GM12878 (cell line): Measurements from ENCODE around the gene CACNA1H. TPM values are rescaled to one million over a fixed set of nuclear protein-coding genes. Genes with fewer than 3 reads are reported as not detected.

Experiments used
- ATAC-seq: fragments of 200-7000 bp; cut with Tn5 transposase; 3 replicates; pipeline ENCODE4 v1.9.1; 2020; ENCODE audit warnings: mild to moderate bottlenecking, moderate library complexity
- BruUV-seq: library from RNA; stranded (reverse); fragments of 400-500 nt; replicated peaks from 2 replicates; lab custom pipeline; 2021; lab: Mats Ljungman, UMichigan
- CTCF ChIA-PET: fragments of 300-600 bp; sonication (Branson Sonifier 250); formaldehyde crosslinking; extraction: SDS; loops from one replicate; lab custom pipeline; 2021; ENCODE audit warnings: inconsistent platforms; lab: Yijun Ruan, JAX
- POLR2A ChIA-PET: fragments of 350-600 bp; formaldehyde crosslinking; extraction: SDS; loops from one replicate; lab custom pipeline; 2021; ENCODE audit warnings: inconsistent platforms; lab: Charles Lee
- RAD21 ChIA-PET: fragments of 300-600 bp; sonication (Branson Sonifier 250); formaldehyde crosslinking; loops from one replicate; lab custom pipeline; 2023; ENCODE audit warnings: antibody characterized with exemption; ENCODE audit not compliant: unreplicated experiment; lab: Charles Lee
- SMC1A ChIA-PET: fragments of 300-600 bp; sonication (Branson Sonifier 250); formaldehyde crosslinking; loops from one replicate; lab custom pipeline; 2023; ENCODE audit not compliant: unreplicated experiment, uncharacterized antibody; lab: Charles Lee
- DNase-seq: peaks from one replicate; pipeline ENCODE4 v3.0.0-alpha.2; 2011; ENCODE audit warnings: low read depth, low spot score
- FAIRE-seq: peaks from 3 replicates; lab custom pipeline; 2011; peaks lifted over from hg19 to GRCh38; lab: Jason Lieb, UNC
- H2AFZ ChIP-seq: 2 replicates; pipeline ENCODE4 v1.6.0; 2011; ENCODE audit warnings: low read depth, low read length, control low read depth; ENCODE audit not compliant: control insufficient read depth
- H3K27ac ChIP-seq: 2 replicates; pipeline ENCODE4 v1.5.1; 2011; ENCODE audit warnings: control low read depth; ENCODE audit not compliant: control insufficient read depth, insufficient read depth
- H3K27me3 ChIP-seq, 2 experiments: replicated peaks in 1 of 2; 2 replicates each; pipeline versions ENCODE4 v1.6.0 to v1.6.1; 2011; ENCODE audit warnings: low read length in 1 of 2; ENCODE audit not compliant: control insufficient read depth in 2 of 2, insufficient read depth in 2 of 2
- H3K36me3 ChIP-seq, 2 experiments: 2 replicates each; pipeline ENCODE4 v1.5.1; 2011; ENCODE audit warnings: low read length in 1 of 2; ENCODE audit not compliant: control insufficient read depth in 2 of 2, insufficient read depth in 2 of 2
- H3K4me1 ChIP-seq: 2 replicates; pipeline ENCODE4 v1.6.1; 2011; ENCODE audit warnings: mild to moderate bottlenecking, low read length, moderate library complexity, mixed read lengths; ENCODE audit not compliant: control insufficient read depth, insufficient read depth
- H3K4me2 ChIP-seq: 2 replicates; pipeline ENCODE4 v1.6.0; 2011; ENCODE audit warnings: control low read depth; ENCODE audit not compliant: control insufficient read depth, insufficient read depth
- H3K4me3 ChIP-seq: fragments of 200-600 bp; sonication (generic); 2 replicates; pipeline ENCODE4 v1.5.1; 2016
- H3K79me2 ChIP-seq: 2 replicates; pipeline ENCODE4 v1.6.0; 2011; ENCODE audit warnings: low read length; ENCODE audit not compliant: control insufficient read depth, insufficient read depth
- H3K9ac ChIP-seq: 2 replicates; pipeline ENCODE4 v1.8.0; 2011; ENCODE audit warnings: low read length, control low read depth, mixed read lengths; ENCODE audit not compliant: control insufficient read depth, insufficient read depth
- H3K9me3 ChIP-seq: replicated peaks from 3 replicates; pipeline ENCODE4 v1.5.1; 2011; ENCODE audit warnings: mild to moderate bottlenecking, low read length; ENCODE audit not compliant: control insufficient read depth, insufficient read depth
- H4K20me1 ChIP-seq: 2 replicates; pipeline ENCODE4 v1.6.0; 2011; ENCODE audit not compliant: control insufficient read depth, insufficient read depth
- ASH2L ChIP-seq: fragments of 300-600, 200-600 bp; sonication (generic); IDR thresholded peaks from 2 replicates; pipeline ENCODE4 v1.6.1; 2017; ENCODE audit warnings: low read depth, mild to moderate bottlenecking, borderline replicate concordance
- CBX3 ChIP-seq: fragments of 200-600 bp; sonication (generic); IDR thresholded peaks from 2 replicates; pipeline ENCODE4 v1.6.1; 2016; ENCODE audit warnings: low read depth, borderline replicate concordance
- CHD2 ChIP-seq: IDR thresholded peaks from 2 replicates; pipeline ENCODE4 v1.6.1; 2011; ENCODE audit warnings: low read depth, low read length, improper control_type of control experiment, borderline replicate concordance
- CTCF ChIP-seq, 3 experiments: IDR thresholded peaks in 2 of 3; conservative IDR thresholded peaks in 1 of 3; 2 replicates each; pipeline ENCODE4 v1.5.1; 2011; ENCODE audit warnings: low read depth in 3 of 3, low read length in 3 of 3, mild to moderate bottlenecking in 3 of 3, control low read depth in 2 of 3, moderate library complexity in 2 of 3, inconsistent platforms in 1 of 3, mixed read lengths in 1 of 3; ENCODE audit not compliant: control insufficient read depth in 2 of 3, insufficient read depth in 1 of 3; ENCODE audit errors: extremely low read depth in 1 of 3
- MXI1 ChIP-seq: fragments of 150-350 bp; IDR thresholded peaks from 2 replicates; pipeline ENCODE4 v1.6.1; 2011; ENCODE audit warnings: low read depth, mild to moderate bottlenecking, inconsistent platforms, low read length, improper control_type of control experiment
- NFYA ChIP-seq: IDR thresholded peaks from 2 replicates; pipeline ENCODE4 v1.6.1; 2011; ENCODE audit warnings: low read depth, mild to moderate bottlenecking, low read length, improper control_type of control experiment, borderline replicate concordance
- NFYB ChIP-seq: IDR thresholded peaks from 2 replicates; pipeline ENCODE4 v1.6.1; 2011; ENCODE audit warnings: low read depth, mild to moderate bottlenecking, low read length, improper control_type of control experiment, moderate library complexity; ENCODE audit not compliant: insufficient read depth
- SREBF2 ChIP-seq: IDR thresholded peaks from 2 replicates; pipeline ENCODE4 v1.6.1; 2012; ENCODE audit warnings: mild to moderate bottlenecking, low read length
- TAF1 ChIP-seq: IDR thresholded peaks from 2 replicates; pipeline ENCODE4 v1.6.1; 2011; ENCODE audit warnings: mild to moderate bottlenecking, low read depth, low read length, borderline replicate concordance
- TCF7 ChIP-seq: IDR thresholded peaks from 2 replicates; pipeline ENCODE4 v1.6.1; 2014; ENCODE audit warnings: antibody characterized with exemption, borderline replicate concordance
- ZNF217 ChIP-seq: fragments of 450-650 bp; IDR thresholded peaks from 2 replicates; pipeline ENCODE4 v1.6.1; 2017; ENCODE audit warnings: antibody characterized with exemption, mild to moderate bottlenecking
- ZNF384 ChIP-seq: IDR thresholded peaks from 2 replicates; pipeline ENCODE4 v1.6.1; 2012; ENCODE audit warnings: low read depth, mild to moderate bottlenecking, low read length, improper control_type of control experiment, borderline replicate concordance
- WGBS: methylation state at CpG from one replicate; pipeline ENCODE4 v1.1.6; 2016; ENCODE audit warnings: low lambda C conversion rate; ENCODE audit not compliant: insufficient replicate concordance, insufficient coverage; ENCODE audit errors: missing lambda C conversion rate; 5-methylcytosine and 5-hydroxymethylcytosine counted together
- in situ Hi-C: fragments of 300-500 bp; cut with MboI; formaldehyde crosslinking; loops from 9 replicates; pipeline ENCODE4 v1.14.3; 2018; ENCODE audit warnings: mixed read lengths
- intact Hi-C: fragments of 100-400 bp; cut with micrococcal nuclease; formaldehyde crosslinking; loops from one replicate; pipeline ENCODE4 v1.14.2; 2022; ENCODE audit not compliant: unreplicated experiment
- polyA plus RNA-seq, 11 experiments: library from polyadenylated mRNA; depleted of rRNA in 4 of 11; unstranded in 6 of 11; stranded (reverse) in 5 of 11; fragments of >200 nt; fragmentation: Nextera tagmentation in 4 of 11; fragmentation: Illumina TruSeq in 1 of 11; extraction: Ambion mirVana in 4 of 11; extraction: Trizol in 1 of 11; gene quantifications; 1 replicate in 1 of 11; 2 replicates in 10 of 11; pipeline versions ENCODE4 v1.2.1 to v1.2.3, GENCODE V29; 2011 to 2016; ENCODE audit warnings: inconsistent platforms in 2 of 11, missing spikeins in 2 of 11, low read depth in 1 of 11
- total RNA-seq, 4 experiments: library from RNA; depleted of rRNA in 3 of 4; stranded (reverse); fragments of >200 nt in 3 of 4; fragmentation: Illumina TruSeq in 1 of 4; extraction: Trizol in 1 of 4; gene quantifications; 2 replicates each; pipeline versions ENCODE4 v1.2.1 to v1.2.3, GENCODE V29; 2013 to 2021
- TF ChIP-seq, protein P1 (sequence below): fragments of 450-650 bp; IDR thresholded peaks from 2 replicates; pipeline ENCODE4 v1.6.1; 2016; ENCODE audit warnings: mild to moderate bottlenecking, moderate library complexity, borderline replicate concordance

The CACNA1H gene
- total and polyA plus RNA-seq, 10 of the 15 experiments (the other 5 are each of a cell fraction or from before 2014, with no cell fraction given): 0.03 to 0.54 TPM; not detected in 8

GRCh38 chr16:1156983-1157638 lies 4.2 kb downstream of the CACNA1H start:
- Histone ChIP-seq H3K4me1 (no peaks in the 10 kb centered on the region), H3K4me3 (no peak overlapping the region), H3K4me2 (no peak overlapping the region), H3K27me3 (no peaks in the 10 kb centered on the region), H3K9me3 (no peaks in the 10 kb centered on the region), H3K79me2 (no peaks in the 10 kb centered on the region), H3K9ac (no peak overlapping the region), H4K20me1 (no peaks in the 10 kb centered on the region), H3K36me3 (no peaks in the 10 kb centered on the region), H3K27ac (no peak overlapping the region), H2AFZ (no peak overlapping the region)
- FAIRE-seq: no peak
- POLR2A ChIA-PET: no interaction called here
- intact Hi-C loops: no loop called here
- SMC1A ChIA-PET: no interaction called here
- in situ Hi-C loops: no loop called here
- CTCF ChIA-PET: no interaction called here
- RAD21 ChIA-PET: no interaction called here
- no peak for DNase-seq
- ATAC-seq: no peak
- no TSS peak for BruUV-seq
- 53% methylated on average over 34 of the region's 46 CpGs for WGBS
- no peak for TF ChIP-seq NFYB
- TF ChIP-seq SREBF2: no peak
- TF ChIP-seq NFYA: no peak
- TF ChIP-seq TAF1: no peak
- TF ChIP-seq CTCF (IDR thresholded peaks at IDR 0.05 in 2 of 3, conservative IDR thresholded peaks at IDR 0.05 in 1 of 3; ENCODE audit: control insufficient read depth in 2 of 3, extremely low read depth in 1 of 3, insufficient read depth in 1 of 3, low read depth in 3 of 3, low read length in 3 of 3): no peak
- TF ChIP-seq ZNF384: no peak
- TF ChIP-seq, protein P1, sequence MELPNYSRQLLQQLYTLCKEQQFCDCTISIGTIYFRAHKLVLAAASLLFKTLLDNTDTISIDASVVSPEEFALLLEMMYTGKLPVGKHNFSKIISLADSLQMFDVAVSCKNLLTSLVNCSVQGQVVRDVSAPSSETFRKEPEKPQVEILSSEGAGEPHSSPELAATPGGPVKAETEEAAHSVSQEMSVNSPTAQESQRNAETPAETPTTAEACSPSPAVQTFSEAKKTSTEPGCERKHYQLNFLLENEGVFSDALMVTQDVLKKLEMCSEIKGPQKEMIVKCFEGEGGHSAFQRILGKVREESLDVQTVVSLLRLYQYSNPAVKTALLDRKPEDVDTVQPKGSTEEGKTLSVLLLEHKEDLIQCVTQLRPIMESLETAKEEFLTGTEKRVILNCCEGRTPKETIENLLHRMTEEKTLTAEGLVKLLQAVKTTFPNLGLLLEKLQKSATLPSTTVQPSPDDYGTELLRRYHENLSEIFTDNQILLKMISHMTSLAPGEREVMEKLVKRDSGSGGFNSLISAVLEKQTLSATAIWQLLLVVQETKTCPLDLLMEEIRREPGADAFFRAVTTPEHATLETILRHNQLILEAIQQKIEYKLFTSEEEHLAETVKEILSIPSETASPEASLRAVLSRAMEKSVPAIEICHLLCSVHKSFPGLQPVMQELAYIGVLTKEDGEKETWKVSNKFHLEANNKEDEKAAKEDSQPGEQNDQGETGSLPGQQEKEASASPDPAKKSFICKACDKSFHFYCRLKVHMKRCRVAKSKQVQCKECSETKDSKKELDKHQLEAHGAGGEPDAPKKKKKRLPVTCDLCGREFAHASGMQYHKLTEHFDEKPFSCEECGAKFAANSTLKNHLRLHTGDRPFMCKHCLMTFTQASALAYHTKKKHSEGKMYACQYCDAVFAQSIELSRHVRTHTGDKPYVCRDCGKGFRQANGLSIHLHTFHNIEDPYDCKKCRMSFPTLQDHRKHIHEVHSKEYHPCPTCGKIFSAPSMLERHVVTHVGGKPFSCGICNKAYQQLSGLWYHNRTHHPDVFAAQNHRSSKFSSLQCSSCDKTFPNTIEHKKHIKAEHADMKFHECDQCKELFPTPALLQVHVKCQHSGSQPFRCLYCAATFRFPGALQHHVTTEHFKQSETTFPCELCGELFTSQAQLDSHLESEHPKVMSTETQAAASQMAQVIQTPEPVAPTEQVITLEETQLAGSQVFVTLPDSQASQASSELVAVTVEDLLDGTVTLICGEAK: no peak
- no peak for TF ChIP-seq ASH2L
- no peak for TF ChIP-seq TCF7
- TF ChIP-seq CBX3: no peak
- no peak for TF ChIP-seq ZNF217
- no peak for TF ChIP-seq MXI1
- TF ChIP-seq CHD2: no peak
